ENCODE results near the gene SHISA7. TPM values are rescaled to one million over a fixed set of nuclear protein-coding genes. Genes with fewer than 3 reads are reported as not detected.

The SHISA7 gene
- total RNA-seq, 4 donors from 2014 or later: under 0.01 to 0.13 TPM; not detected in 2

DNA sequence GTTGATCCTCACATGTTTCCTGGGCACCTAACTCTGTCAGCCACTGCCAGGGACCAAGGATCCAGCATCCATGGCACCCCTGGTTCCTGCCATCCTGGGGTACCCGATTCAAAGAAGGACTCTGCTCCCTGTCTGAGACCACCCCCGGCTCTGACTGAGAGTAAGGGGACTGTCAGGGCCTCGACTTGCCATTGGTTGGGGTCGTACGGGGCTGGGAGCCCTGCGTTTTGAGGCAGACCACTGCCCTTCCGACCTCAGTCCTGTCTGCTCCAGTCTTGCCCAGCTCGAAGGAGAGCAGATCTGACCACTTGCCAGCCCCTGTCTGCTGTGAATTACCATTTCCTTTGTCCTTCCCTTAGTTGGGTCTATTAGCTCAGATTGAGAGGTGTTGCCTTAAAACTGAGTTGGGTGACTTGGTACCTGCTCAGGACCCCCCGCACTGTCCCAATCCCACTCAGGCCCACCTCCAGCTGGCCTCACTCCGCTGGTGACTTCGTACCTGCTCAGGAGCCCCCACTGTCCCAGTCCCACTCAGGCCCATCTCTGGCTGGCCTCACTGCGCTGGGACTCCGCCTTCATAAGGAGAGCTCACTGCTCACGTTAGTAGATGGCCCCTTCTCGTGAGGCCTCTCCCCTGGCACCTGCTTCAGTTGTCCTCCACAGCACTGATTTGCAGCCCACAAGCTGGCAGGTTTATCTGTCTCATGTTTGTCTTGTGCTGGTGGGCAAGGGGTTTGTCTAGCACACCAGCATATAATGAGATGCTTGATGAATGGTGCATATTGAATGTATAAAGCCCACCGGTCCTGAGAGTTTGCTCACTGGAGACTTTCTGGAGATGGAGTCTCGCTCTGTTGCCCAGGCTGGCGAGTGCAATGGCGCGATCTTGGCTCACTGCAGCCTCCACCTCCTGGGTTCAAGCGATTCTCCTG lies 53.4 kb downstream of the SHISA7 start:
- Histone ChIP-seq H3K9me3 (no peaks in the 10 kb centered on the region), H3K27me3 (no peaks in the 10 kb centered on the region), H3K36me3 (peaks cover 8 to 61% (median 49%) of the 10 kb centered on the region in 4 donors), H3K27ac (replicated peaks in 1 of 4) (no peak overlapping the region), H3K4me1 (peaks cover 37 to 66% (median 56%) of the 10 kb centered on the region in 4 donors), H3K4me3 (no peak overlapping the region)
- TF ChIP-seq POLR2AphosphoS5 (IDR thresholded peaks at IDR 0.05): no peak
- TF ChIP-seq POLR2A (IDR thresholded peaks at IDR 0.05; ENCODE audit: low read depth): no peak
- TF ChIP-seq EP300 (IDR thresholded peaks at IDR 0.05): no peak
- TF ChIP-seq, protein P1, sequence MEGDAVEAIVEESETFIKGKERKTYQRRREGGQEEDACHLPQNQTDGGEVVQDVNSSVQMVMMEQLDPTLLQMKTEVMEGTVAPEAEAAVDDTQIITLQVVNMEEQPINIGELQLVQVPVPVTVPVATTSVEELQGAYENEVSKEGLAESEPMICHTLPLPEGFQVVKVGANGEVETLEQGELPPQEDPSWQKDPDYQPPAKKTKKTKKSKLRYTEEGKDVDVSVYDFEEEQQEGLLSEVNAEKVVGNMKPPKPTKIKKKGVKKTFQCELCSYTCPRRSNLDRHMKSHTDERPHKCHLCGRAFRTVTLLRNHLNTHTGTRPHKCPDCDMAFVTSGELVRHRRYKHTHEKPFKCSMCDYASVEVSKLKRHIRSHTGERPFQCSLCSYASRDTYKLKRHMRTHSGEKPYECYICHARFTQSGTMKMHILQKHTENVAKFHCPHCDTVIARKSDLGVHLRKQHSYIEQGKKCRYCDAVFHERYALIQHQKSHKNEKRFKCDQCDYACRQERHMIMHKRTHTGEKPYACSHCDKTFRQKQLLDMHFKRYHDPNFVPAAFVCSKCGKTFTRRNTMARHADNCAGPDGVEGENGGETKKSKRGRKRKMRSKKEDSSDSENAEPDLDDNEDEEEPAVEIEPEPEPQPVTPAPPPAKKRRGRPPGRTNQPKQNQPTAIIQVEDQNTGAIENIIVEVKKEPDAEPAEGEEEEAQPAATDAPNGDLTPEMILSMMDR (IDR thresholded peaks at IDR 0.05): no peak
- DNase-seq (ENCODE audit: extremely low spot score): no peak
- intact Hi-C loops (cut with DNase I): no loop called here
- WGBS: 79% methylated on average over 12 of the region's 21 CpGs

DNA sequence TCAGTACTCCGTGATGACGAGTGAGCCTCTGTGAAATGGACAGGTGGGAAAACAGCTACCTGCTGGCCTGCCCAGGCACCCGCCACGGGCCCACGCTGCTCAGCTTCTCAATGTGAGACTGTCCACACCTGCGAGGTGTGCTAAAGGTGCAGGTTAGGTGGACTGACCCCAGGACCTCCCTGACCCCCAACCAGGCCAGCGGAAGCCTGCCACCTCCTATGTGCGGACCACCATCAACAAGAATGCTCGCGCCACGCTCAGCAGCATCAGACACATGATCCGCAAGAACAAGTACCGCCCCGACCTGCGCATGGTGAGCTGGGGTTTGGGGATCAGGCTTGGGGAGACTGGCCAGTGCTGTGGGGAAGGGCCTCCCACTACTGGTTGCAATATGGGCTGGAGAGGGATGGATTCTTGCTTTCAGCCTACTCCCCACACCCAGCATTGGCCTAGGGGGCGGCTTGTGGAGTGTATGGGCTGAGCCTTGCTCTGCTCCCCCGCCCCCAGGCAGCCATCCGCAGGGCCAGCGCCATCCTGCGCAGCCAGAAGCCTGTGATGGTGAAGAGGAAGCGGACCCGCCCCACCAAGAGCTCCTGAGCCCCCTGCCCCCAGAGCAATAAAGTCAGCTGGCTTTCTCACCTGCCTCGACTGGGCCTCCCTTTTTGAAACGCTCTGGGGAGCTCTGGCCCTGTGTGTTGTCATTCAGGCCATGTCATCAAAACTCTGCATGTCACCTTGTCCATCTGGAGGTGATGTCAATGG lies 55.2 kb downstream of the SHISA7 start:
- no peaks in the 10 kb centered on the region for H3K27me3 ChIP-seq
- TF ChIP-seq POLR2A (IDR thresholded peaks at IDR 0.05; ENCODE audit: low read depth) (no peak), EP300 (IDR thresholded peaks at IDR 0.05) (no peak), POLR2AphosphoS5 (IDR thresholded peaks at IDR 0.05) (no peak)
- TF ChIP-seq, protein P1 (IDR thresholded peaks at IDR 0.05): no peak
- intact Hi-C loops (cut with DNase I): no loop called here
- peak overlapping the region; percentile 71 to 87 (median 77) for H3K4me3 ChIP-seq
- H3K4me1 ChIP-seq: peaks cover 47 to 79% (median 68%) of the 10 kb centered on the region in 4 donors
- no peak for DNase-seq (ENCODE audit: extremely low spot score)
- H3K27ac ChIP-seq (replicated peaks in 1 of 4): peak overlapping the region in 1 of 4 donors; percentile 88
- peaks cover 8 to 61% (median 48%) of the 10 kb centered on the region in 4 donors for H3K36me3 ChIP-seq
- 72% methylated on average over 10 of the region's 24 CpGs for WGBS
- no peaks in the 10 kb centered on the region for H3K9me3 ChIP-seq

DNA sequence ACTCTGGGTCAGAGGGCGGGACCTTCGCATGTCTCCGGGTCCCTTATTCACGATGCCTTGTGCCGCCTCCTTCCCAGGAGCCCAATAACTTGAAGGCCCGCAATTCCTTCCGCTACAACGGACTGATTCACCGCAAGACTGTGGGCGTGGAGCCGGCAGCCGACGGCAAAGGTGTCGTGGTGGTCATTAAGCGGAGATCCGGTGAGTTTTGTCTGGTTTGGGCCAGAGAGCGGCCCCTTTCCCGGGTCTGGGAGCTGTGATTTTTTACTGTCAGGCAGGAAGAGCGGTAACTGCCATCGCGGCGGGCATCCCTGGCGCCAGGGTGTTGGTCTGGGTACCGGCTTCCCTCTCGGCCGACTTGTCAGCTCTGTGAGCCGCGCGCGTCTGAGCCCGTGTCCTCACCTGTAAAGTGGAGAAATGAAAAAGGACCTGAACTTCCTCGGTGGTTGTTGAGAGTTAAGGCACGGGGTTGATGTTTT lies 56.6 kb downstream of the SHISA7 start:
- no peaks in the 10 kb centered on the region for H3K9me3 ChIP-seq
- DNase-seq (ENCODE audit: extremely low spot score): no peak
- peak overlapping the region; percentile 88 to 94 (median 90) for H3K27ac ChIP-seq (replicated peaks in 1 of 4)
- WGBS: 5% methylated on average over 22 of the region's 33 CpGs
- H3K4me1 ChIP-seq: peaks cover 47 to 73% (median 65%) of the 10 kb centered on the region in 4 donors
- H3K27me3 ChIP-seq: no peaks in the 10 kb centered on the region
- intact Hi-C loops (cut with DNase I): no loop called here
- H3K4me3 ChIP-seq: peak overlapping the region; percentile 71 to 87 (median 77)
- H3K36me3 ChIP-seq: peaks cover 8 to 51% (median 44%) of the 10 kb centered on the region in 4 donors
- TF ChIP-seq EP300 (IDR thresholded peaks at IDR 0.05) (no peak), POLR2AphosphoS5 (IDR thresholded peaks at IDR 0.05) (no peak), POLR2A (IDR thresholded peaks at IDR 0.05; ENCODE audit: low read depth) (no peak)
- TF ChIP-seq, protein P1 (IDR thresholded peaks at IDR 0.05): no peak

- H3K27me3 ChIP-seq: no peaks in the 10 kb centered on the region
Measured at GRCh38 chr19:55385724-55386492, 57.2 kb downstream of the SHISA7 start, which contains the start of gene RPL28. TSS of gene RPL28 (plus strand) at chr19:55385932. CDS start at chr19:55386358, 426 bp downstream.

More at GRCh38 chr19:55385724-55386492, 57.2 kb downstream of the SHISA7 start, which contains the start of gene RPL28:
- H3K36me3 ChIP-seq: peaks cover 8 to 45% (median 40%) of the 10 kb centered on the region in 4 donors
- no peak for TF ChIP-seq EP300 (IDR thresholded peaks at IDR 0.05)
- TF ChIP-seq, protein P1 (IDR thresholded peaks at IDR 0.05): no peak
- peak; percentile 98 for TF ChIP-seq POLR2A (IDR thresholded peaks at IDR 0.05; ENCODE audit: low read depth)
- TF ChIP-seq POLR2AphosphoS5 (IDR thresholded peaks at IDR 0.05): peak; percentile 100
- intact Hi-C loops (cut with DNase I): no loop called here
- peak within 1 kb of the TSS; percentile 71 to 87 (median 77) for H3K4me3 ChIP-seq
- no peaks in the 10 kb centered on the region for H3K9me3 ChIP-seq
- H3K27ac ChIP-seq (replicated peaks in 1 of 4): peak within 1 kb of the TSS; percentile 88 to 94 (median 90)
- H3K4me1 ChIP-seq: peaks cover 47 to 67% (median 60%) of the 10 kb centered on the region in 4 donors
- WGBS: 0% methylated on average over 52 of the region's 68 CpGs
- DNase-seq (ENCODE audit: extremely low spot score): peak; percentile 100

Measured in esophagus muscularis mucosa (tissue), 4 donors.